Esophagus muscularis mucosa (tissue), 4 donors: Measurements from ENCODE around the gene PTGES.

Experiments
- EP300 ChIP-seq: sonication (generic); formaldehyde crosslinking; IDR thresholded peaks from one replicate; pipeline ENCODE4 v1.6.1; 2017; ENCODE audit warnings: antibody characterized with exemption
- POLR2A ChIP-seq: fragments of 450-650 bp; IDR thresholded peaks from one replicate; pipeline ENCODE4 v1.6.1; 2017; ENCODE audit warnings: antibody characterized with exemption, moderate library complexity, mild to moderate bottlenecking, low read depth
- POLR2AphosphoS5 ChIP-seq, 2 donors: sonication (generic); formaldehyde crosslinking; IDR thresholded peaks; one replicate each; pipeline ENCODE4 v1.6.1; 2017; ENCODE audit warnings: antibody characterized with exemption in 2 of 2
- TF ChIP-seq, protein P1 (sequence below), 3 experiments: fragments of 200-600 bp in 2 of 3; fragments of 450-650 bp in 1 of 3; sonication (generic) in 2 of 3; IDR thresholded peaks; one replicate each; pipeline ENCODE4 v1.5.1; 2017 to 2019; ENCODE audit warnings: antibody characterized with exemption in 3 of 3, mild to moderate bottlenecking in 2 of 3, moderate library complexity in 1 of 3

- TF ChIP-seq, protein P1, sequence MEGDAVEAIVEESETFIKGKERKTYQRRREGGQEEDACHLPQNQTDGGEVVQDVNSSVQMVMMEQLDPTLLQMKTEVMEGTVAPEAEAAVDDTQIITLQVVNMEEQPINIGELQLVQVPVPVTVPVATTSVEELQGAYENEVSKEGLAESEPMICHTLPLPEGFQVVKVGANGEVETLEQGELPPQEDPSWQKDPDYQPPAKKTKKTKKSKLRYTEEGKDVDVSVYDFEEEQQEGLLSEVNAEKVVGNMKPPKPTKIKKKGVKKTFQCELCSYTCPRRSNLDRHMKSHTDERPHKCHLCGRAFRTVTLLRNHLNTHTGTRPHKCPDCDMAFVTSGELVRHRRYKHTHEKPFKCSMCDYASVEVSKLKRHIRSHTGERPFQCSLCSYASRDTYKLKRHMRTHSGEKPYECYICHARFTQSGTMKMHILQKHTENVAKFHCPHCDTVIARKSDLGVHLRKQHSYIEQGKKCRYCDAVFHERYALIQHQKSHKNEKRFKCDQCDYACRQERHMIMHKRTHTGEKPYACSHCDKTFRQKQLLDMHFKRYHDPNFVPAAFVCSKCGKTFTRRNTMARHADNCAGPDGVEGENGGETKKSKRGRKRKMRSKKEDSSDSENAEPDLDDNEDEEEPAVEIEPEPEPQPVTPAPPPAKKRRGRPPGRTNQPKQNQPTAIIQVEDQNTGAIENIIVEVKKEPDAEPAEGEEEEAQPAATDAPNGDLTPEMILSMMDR (IDR thresholded peaks at IDR 0.05), result peak; percentile 87 to 98 (median 87)
- TF ChIP-seq POLR2A (no peak), EP300 (no peak), POLR2AphosphoS5 (IDR thresholded peaks at IDR 0.05) (no peak)
Measured at GRCh38 chr9:129726322-129727160, 26.3 kb downstream of the PTGES start.
